SIG-M5 (cell line): ENCODE measurements around the gene KRT6B.
"Not testable (repeated sequence)": the region's sequence is repeated elsewhere in the genome, so short reads cannot be mapped to it uniquely, and the experiment has no call there.

Experiments used
- DNase-seq: peaks from one replicate; lab custom pipeline; 2025; lab: John Stamatoyannopoulos, UW

KRT6B gene

GRCh38 chr12:52469853-52470252, 17.9 kb upstream of the KRT6B start:
- no peak for DNase-seq

DNA sequence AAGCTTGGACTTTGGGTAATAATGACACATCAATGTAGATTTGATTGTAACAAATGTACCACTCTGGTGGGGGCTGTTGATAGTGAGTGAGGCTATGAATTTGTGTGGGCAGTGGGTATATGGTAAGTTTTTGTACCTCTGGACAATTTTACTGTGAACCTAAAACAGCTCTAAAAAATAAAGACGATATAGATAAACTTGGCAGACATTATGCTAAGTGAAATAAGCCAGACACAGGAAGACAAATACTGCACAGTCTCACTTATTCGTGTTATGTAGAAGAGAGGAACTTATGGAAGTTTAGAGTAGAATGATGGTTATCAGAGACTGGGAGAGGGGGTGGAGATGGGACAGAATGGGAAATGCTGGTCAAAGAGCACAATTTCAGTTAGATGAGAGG, 13.0 kb upstream of the KRT6B start:
- DNase-seq, result no peak

GRCh38 chr12:52461693-52462092, 9.7 kb upstream of the KRT6B start:
- DNase-seq, result no peak

- DNase-seq, result no peak
Observed at GRCh38 chr12:52458861-52459260, 6.9 kb upstream of the KRT6B start.

DNA sequence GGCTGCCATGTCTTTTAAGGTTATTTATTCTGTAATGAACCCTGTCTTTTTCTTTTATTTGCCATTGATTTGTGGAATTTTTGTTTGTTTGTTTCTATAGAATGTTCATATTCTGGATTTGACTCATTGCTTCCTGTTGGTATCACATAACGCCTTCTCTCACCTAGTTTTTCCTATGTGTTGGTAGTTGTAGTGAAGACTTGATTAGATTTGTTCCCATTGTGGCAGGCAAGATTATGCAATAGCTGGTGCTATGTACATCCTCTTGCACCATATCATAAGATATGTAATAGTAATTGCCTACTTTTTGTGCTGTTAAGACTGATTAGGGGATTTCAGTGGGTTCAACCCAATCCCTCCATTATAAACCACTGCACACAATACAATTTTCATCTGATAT, 3.9 kb upstream of the KRT6B start:
- DNase-seq, result no peak

- DNase-seq, result no peak
Observed at GRCh38 chr12:52454411-52455201, 2.7 kb upstream of the KRT6B start.

GRCh38 chr12:52448228-52448627, 3.7 kb downstream of the KRT6B start:
- DNase-seq, result no peak

DNA sequence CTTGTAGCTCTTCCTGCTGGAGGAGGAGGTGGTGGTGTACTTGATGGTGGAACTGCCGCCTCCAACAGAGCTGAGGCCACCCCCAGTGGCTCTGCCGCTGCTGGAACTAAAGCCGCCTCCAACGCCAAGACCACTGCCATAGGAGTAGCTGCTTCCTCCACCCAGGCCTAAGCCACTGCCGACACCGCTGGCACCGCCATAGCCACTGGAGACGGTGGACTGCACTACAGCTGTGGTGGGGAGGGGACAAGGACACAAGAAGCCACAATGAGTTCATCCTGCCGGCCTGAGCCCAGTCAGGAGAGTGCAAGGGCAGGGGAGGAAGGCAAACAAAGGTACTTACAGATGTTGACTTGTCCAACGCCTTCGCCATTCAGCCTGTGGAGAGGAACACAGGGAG, 4.8 kb downstream of the KRT6B start:
- DNase-seq, result not testable (repeated sequence)

- no peak for DNase-seq
Observed at GRCh38 chr12:52446367-52447045, 5.4 kb downstream of the KRT6B start.

DNA sequence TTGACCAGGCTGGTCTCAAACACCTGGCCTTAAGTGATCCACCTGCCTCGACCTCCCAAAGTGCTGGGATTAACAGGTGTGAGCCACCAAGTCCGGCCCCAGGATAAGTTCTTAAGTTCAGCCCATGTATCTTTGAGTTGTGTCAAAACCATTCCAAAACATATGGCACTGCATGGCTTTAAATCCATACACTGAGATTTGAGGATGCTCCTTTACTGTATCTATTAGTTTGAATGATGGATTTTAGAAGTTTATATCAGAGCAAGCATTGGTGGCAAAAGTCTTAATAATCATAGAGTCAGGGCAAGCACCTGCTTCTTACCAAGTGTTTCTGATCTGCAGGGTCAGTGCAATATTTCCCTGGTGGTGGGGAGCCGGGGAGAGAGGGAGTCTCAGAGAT, 6.1 kb downstream of the KRT6B start:
- no peak for DNase-seq

DNA sequence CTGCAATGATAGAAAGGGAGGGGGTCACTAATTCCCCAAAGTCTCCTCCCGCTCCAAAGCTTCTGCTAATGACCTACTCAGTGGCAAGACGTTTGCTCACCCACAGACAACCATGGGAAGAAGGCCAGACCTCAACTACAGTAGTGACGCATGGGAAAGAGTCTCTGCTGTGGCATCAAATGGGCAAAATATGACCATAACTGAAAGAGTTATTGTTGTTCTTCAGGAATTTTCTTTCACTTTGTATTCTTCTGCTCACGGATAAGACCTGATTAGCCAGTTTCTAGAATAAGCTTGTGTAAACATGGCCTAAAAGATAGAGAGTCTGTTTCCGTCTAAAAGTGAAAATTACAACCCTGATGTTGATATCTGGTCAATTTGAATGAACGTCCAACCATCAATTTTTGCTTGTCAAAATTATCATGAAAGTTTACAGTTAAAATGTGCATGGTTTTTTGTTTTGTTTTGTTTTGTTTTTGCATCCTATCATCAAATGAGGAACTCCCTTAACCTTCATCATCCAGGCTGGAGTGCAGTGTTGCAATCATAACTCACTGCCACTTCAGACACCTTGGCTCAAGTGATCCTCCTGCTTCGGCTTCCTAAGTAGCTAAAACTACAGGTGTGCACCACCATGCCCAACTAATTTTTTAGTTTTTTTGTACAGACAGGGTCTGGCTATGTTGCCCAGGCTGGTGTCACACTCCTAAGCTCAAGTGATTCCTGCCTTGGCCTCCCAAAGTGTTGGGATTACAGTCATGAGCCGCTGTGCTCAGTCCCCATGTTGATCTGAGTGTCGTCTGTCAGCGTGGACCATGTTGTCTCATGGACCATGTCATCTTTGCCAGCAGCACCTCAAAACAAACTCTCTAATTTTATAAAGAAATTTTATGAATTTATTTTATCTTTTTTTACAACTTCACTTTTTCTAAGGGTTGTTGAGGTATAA, 7.0 kb downstream of the KRT6B start:
- DNase-seq, result no peak

DNA sequence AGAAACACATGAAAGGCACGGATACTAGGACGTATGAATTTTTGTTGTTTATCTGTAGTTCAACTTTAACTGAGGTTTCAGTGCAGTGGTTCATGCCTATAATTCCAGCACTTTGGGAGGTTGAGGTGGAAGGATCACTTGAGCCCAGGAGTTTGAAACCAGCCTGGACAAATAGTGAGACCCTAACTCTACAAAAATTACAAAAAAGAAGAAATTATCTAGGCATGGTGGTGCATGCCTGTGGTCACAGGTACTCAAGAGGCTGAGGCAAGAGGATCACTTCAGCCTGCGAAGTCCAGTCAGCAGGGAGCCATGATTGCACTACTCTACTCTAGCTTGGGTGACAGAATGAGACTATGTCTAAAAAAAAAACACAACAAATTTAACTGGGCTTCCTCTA, 8.0 kb downstream of the KRT6B start:
- no peak for DNase-seq

DNA sequence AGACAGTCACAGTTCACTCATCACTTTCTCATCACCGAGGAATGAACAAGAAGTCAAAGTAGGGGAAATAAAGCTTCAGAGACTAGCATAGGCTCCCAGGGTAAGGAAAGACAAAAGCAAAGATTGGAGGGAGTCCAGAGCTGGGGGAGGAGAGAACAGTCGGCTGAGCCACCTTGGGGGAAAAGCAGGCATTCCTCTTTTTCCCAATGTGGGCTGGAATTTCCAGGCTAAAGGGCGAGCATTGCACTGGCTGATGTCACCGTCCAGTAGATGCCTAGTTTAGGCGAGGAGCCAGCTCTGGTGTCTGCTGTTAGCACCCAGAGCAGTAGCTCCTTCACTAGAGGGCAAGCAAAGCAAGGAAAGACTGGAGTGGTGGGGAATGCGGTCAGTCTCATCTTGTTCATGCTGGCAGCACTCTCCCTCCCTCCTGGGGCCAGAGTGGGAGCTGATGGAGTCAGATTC, 9.3 kb downstream of the KRT6B start:
- no peak for DNase-seq

- no peak for DNase-seq
Observed at GRCh38 chr12:52441320-52441911, 10.5 kb downstream of the KRT6B start.

DNA sequence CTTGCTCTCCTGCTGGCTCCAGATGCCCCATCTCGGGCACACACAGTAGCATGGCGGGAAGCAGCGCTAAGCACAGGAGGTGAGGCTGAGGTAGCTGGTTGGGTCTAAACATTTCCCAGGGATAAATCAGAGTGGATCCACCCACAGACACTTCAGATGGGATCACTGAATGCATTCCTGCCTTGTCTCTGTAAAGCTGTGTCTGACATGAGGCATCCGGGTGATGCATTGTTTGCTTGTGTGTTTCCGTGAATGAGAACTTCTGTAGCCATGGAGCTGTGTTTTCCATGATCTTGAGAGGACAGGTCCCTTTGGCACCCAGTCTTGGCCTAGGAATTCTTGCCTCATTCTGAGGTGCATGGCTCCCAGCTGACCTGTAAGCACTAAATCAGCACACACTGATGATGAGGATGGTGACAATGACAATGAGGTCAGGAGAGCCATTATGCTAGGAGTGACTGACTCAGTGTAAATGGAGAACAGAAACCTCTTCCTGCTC, 11.1 kb downstream of the KRT6B start:
- DNase-seq, result no peak

GRCh38 chr12:52439845-52440244, 12.1 kb downstream of the KRT6B start:
- DNase-seq, result no peak

- DNase-seq, result no peak
Observed at GRCh38 chr12:52439420-52439819, 12.5 kb downstream of the KRT6B start.

- no peak for DNase-seq
Observed at GRCh38 chr12:52438305-52439301, 13.3 kb downstream of the KRT6B start.

DNA sequence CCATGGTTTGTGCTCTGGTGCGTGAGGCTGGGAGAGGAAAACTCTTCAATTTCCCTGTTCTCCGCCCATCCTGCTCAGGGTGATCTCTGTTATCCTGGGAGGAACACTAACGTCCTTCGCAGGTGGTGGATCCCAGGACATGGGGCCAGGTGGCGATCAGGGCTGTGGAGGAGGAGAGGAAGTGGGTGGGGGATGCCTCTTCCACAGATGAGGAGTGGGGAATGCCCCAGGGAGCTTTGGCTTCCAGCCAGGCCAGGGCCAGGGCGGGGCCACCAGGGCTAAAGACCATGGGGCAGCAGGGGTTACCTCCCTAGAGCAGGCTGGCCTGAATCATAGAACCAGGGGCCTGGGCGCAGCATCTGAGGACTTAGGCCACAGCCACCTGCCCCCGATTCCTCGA, 14.4 kb downstream of the KRT6B start:
- DNase-seq, result no peak

DNA sequence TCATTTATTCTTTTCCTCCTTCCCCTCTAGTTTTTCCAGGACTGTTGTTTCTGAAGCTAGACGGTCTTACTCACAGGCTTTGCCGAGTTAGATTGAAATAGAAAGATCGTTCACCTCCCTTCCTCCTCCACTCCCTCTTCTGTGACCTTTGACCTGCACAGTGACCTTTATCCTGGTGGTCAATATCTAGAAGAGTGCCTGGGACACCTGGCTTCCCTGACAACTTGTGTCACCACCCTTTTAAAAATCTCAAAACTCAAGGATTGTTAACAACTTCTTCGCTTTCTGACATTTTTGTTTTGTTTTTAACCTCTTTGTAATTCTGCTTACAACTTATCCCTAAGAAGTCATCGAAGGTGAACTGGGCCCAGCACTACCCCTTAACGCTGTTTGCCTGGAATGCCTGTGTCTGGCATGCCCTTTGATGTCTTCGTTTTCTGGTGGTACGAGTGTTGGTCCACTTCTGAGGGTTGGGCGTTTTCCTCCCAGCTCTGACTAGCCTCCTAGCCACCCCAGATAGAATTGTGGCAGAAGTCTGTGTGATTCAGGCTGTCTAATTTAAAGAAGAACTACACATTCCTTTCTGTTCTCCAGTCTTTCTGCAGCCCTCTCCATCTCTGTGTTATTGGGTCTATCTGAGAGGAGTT, 15.0 kb downstream of the KRT6B start:
- no peak for DNase-seq
